ENCODE data around the gene PIP5K1C.

- TF ChIP-seq CTCF (IDR thresholded peaks at IDR 0.05) = no peak
- TF ChIP-seq POLR2AphosphoS5 (IDR thresholded peaks at IDR 0.05) = no peak
These were observed 31.8 kb upstream of the PIP5K1C start for GRCh38 chr19:3732108-3732507.

Data from breast epithelium (tissue), 3 donors.